Peyer's patch (tissue), 4 donors: ENCODE data around the gene ITGAL.

Experiments
- POLR2A ChIP-seq, 2 donors: fragments of 450-650 bp; IDR thresholded peaks; one replicate each; pipeline ENCODE4 v1.5.1; 2017; ENCODE audit warnings: antibody characterized with exemption in 2 of 2, mild to moderate bottlenecking in 2 of 2, moderate library complexity in 2 of 2
- TF ChIP-seq, protein P1 (sequence below), 6 experiments: fragments of 450-650 bp in 4 of 6; fragments of 200-600 bp in 2 of 6; sonication (generic) in 1 of 6; IDR thresholded peaks; one replicate each; pipeline ENCODE4 v1.5.1; 2017 to 2019; ENCODE audit warnings: antibody characterized with exemption in 6 of 6, mild to moderate bottlenecking in 3 of 6, moderate library complexity in 1 of 6

DNA sequence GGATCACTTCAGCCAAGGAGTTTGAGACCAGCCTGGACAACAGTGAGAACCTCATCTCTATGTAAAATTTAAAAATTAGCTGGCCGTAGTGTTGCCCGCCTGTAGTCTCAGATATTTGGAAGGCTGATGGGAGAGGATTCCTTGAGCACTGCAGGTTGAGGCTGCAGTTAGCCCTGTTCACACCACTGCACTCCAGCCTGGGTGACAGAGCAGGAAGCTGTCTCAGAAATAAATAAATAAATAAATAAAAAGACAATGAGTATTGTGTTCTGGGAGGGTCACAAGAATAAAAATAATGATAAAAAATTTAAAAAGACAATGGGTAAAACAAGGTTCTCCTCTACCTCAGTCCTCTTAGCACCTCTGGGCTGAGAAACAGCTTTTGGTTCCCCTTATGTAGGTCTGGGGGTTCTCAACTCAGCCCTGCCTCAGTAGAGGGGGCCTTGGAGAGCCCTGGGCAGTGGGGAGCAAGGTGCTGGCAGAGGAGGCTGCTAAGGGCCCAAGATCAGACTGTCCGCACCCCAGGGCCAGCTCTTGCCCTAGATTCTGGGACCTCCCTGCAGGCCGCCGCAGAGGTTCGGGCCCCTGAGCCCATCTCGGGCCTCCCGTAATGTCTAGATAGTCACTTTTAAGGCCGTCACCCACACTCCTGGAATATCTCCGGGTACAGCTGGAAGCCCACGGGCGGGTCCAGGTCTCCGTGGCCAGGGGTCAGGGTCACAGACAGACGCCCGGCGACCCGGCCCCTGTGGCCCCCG is 82.2 kb downstream of the ITGAL start:
- no peak for TF ChIP-seq POLR2A (IDR thresholded peaks at IDR 0.05)
- TF ChIP-seq, protein P1, sequence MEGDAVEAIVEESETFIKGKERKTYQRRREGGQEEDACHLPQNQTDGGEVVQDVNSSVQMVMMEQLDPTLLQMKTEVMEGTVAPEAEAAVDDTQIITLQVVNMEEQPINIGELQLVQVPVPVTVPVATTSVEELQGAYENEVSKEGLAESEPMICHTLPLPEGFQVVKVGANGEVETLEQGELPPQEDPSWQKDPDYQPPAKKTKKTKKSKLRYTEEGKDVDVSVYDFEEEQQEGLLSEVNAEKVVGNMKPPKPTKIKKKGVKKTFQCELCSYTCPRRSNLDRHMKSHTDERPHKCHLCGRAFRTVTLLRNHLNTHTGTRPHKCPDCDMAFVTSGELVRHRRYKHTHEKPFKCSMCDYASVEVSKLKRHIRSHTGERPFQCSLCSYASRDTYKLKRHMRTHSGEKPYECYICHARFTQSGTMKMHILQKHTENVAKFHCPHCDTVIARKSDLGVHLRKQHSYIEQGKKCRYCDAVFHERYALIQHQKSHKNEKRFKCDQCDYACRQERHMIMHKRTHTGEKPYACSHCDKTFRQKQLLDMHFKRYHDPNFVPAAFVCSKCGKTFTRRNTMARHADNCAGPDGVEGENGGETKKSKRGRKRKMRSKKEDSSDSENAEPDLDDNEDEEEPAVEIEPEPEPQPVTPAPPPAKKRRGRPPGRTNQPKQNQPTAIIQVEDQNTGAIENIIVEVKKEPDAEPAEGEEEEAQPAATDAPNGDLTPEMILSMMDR (IDR thresholded peaks at IDR 0.05): no peak
